Embryonic facial prominence (tissue), 1 donor: Measurements from ENCODE around the gene FRMD6.
"Not testable (repeated sequence)": the region's sequence is repeated elsewhere in the genome, so short reads cannot be mapped to it uniquely, and the experiment has no call there.

Source experiments
- DNase-seq: peaks from one replicate; pipeline ENCODE4 v3.0.0-alpha.2; 2016; ENCODE audit errors: extremely low spot score

FRMD6 gene

DNA sequence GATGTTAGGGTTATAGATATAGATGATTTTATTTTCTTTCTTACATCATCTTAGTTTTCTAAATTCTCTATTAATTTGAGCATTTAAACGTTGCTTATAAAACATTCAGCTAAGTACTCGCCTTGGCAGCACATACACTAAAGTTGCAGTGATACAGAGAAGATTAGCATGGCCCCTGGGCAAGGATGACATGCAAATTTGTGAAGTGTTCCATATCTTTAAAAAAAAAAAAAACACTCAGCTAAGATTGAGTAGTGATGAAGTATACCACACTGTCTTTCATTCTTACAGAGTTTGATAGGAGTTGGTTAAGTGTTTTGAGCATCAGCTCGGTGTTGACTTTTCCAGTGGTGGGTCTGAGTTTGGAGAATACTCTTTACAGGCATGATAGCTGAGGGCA lies 72.3 kb downstream of the FRMD6 start:
- no peak for DNase-seq

DNA sequence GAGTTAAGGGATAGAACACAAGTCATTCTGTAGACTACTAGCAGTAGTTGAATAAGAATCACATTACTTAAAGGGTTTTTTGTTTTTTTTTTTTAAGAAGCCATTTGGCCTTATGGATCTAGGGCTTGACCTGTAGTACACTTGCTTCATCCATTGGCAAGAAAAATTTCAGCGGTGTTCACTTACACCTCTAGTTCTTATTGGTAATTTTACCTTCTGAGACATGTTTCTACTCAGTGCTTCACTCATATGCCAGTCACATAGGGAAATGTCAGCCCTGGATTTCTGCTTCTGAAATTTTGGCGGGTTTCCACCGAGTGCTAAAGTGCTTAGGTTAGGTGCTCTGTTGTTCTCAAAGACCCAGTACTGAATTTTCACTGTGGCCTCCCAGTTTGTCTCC lies 72.9 kb downstream of the FRMD6 start:
- no peak for DNase-seq

DNA sequence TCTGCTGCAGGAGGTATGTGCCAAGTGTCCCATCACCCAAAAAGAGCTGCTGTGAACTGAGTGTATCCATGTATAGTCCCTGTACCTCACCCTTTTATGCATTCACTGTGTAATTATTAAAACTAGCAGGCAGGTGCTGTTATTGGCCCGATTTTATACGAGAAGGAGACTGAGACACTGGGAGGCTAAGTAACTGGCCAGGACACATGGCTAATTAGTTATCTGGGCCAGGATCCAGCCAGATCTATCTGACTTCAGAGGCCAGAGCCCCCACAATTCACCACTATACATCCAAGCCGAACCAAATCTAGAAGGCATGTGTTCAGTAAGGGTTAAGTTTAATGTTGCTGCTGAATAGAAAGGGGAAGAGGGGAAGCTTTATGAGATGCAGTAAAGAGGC lies 73.4 kb downstream of the FRMD6 start:
- no peak for DNase-seq

GRCh38 chr14:51726166-51726899 lies 74.6 kb downstream of the FRMD6 start:
- no peak for DNase-seq

GRCh38 chr14:51727526-51727925 lies 75.8 kb downstream of the FRMD6 start:
- no peak for DNase-seq

DNA sequence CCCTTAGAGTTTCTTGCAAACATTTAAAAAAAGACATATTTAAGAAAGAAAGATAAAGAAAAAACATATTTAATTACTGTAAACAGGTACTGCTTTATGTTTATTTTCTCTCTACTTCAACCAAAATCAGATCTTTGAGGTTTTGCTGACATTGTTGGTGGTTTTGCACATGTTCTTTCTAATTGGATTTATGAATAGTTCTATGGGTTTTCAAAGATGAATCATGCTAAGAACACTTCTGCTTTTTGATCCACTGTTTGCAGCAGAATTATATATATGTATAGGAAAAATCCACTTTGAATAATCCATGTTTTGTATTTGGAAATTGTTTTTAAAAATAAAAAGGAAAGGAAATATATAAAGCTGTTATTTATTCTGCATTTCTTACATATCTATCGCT lies 78.4 kb downstream of the FRMD6 start:
- DNase-seq: no peak

DNA sequence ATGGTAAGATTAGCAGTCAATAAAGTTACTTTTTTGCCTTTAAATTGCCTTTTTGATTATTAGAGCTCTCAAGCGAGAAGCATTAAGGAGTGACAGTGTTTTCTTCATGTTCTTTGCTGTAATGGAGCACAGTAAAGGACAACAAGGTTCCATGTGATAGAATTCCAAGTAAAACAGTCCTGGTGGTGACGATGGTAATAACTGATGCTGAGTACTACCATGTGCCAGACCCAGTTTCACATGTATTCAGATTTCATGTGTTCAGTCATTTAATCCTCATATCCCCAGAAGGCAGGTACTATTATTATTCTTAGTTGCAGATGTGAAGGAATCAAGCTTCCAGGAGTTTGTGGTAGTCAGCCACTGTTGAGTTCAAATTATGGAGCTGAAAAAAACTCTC lies 79.0 kb downstream of the FRMD6 start:
- DNase-seq: no peak

DNA sequence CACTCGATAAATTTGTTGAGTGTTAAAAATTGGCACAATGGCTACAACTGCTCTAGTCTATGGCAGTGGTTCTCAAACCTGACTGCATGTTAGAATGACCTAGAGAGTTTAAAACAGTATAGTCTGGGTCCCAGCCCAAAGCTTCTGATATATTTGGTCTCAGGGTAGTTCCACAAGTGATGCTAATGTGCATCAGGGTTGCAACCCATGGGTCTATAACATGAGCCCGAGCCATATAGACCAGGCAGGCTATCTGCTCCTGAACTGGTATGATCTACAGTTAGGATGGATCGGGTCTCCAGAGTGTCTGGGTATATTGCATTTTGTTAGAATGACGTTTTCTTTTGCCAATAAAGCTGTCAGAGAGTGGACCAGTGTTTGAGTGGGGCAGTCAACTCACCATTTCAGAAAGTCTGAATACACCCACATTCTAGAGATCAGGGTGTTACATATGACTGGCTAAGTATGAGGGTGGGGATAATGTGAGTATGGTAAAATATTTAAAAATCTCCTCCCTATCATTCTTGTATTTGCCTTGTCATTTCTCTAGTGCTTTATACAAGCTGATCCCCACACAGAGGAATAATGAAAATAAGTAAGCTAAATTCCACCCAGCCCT lies 80.9 kb downstream of the FRMD6 start:
- DNase-seq: no peak

DNA sequence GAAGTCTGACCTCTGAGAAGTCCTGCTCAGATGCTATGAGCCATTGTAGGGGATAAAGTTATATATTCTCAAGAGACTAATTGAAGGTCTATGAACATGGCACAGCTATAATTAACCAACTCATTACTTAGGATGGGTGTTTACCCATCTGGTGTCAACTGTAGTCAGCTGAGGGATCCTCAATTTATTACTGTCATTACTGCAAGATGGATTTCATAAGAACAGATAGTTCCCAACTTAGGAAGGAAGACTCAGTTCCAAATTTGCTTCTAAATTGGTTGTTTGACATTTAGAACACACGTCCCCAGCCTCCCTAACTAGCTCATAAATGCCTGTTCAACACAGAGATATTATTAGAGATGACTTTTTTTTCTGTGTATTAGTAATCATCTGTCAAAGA lies 81.4 kb downstream of the FRMD6 start:
- no peak for DNase-seq

GRCh38 chr14:51735851-51736250 lies 84.1 kb downstream of the FRMD6 start:
- no peak for DNase-seq

DNA sequence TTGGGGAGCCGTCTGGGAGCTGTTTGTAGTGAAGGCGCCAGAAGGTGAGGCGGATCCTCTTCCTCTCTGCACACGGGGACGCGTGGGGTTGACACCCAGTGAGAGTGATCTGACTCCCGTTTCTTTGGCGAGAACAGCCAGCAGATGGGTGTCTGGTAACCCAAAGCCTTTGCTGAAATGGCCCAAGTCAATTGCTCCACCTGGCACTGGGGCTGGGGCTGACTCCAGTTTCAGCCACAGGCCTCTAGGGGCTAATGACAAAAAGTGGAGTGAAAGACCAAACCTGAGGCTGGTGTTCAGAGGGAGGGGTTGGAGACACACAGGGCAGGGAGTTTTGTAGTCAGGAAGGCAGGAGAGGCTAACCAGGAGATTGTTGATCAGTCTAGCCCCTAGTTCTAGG lies 87.0 kb downstream of the FRMD6 start:
- DNase-seq: no peak

GRCh38 chr14:51743588-51744000 lies 91.9 kb downstream of the FRMD6 start:
- no peak for DNase-seq

GRCh38 chr14:51744372-51745130 lies 92.8 kb downstream of the FRMD6 start:
- DNase-seq: no peak

DNA sequence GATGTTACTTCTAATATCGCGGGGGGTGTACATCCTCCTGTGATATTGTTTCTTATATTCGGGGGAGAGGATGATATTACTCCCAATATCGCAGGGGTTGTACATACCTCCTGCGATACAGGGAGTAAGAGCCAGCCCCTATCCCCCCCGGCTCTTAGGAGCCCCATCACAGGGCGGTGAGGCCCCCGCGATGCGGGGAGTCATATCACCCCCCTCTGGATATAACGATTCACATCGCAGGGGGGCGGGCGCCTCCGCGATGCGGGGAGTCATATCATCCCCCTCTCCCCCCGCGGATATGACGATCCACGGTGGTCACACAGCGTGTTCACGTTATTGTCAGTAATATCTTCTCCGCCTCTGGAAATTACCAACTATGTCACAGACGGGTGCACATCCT lies 95.1 kb downstream of the FRMD6 start:
- DNase-seq: not testable (repeated sequence)

GRCh38 chr14:51750542-51750941 lies 98.8 kb downstream of the FRMD6 start:
- no peak for DNase-seq

- not testable (repeated sequence) for DNase-seq
Measured at GRCh38 chr14:51751611-51752345, 100.1 kb downstream of the FRMD6 start.

GRCh38 chr14:51757756-51758155 lies 106.0 kb downstream of the FRMD6 start:
- not testable (repeated sequence) for DNase-seq

DNA sequence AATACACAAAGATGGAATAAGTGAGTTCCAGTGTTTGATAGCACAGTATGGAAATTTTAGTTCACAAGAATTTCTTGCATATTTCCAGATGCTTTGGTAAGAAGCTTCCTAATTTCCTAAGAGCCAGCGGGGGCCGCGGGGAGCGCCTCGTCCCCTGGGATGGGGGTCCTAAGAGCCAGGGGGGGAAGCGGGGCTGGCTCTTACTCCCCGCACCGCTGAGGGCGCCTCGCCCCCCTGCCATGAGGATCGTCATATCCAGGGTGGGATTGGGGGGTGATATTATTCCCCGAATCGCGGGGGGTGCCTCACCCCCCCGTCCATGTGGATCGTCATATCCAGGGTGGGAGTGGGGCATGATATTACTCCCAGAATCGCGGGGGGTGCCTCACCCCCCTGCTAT lies 108.2 kb downstream of the FRMD6 start:
- no peak for DNase-seq

DNA sequence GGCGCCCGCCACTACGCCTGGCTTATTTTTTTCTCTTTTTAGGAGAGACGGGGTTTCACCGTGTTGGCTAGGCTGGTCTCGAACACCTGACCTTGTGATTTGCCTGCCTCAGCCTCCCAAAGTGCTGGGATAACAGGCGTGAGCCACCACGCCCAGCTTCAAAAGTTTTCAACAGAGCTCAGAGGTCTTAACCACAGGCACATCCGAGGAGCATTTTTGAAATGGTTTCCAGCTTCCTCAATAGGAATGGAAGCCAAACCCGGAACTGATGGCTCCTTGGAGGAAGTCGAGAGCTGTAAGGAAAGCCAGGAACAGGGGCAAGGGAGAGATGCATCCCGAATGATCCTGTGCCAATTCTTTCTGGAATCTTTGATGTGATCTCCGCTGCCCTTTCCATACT lies 114.0 kb downstream of the FRMD6 start:
- DNase-seq: not testable (repeated sequence)

- not testable (repeated sequence) for DNase-seq
Measured at GRCh38 chr14:51766586-51766985, 114.9 kb downstream of the FRMD6 start.

GRCh38 chr14:51769261-51769660 lies 117.6 kb downstream of the FRMD6 start:
- not testable (repeated sequence) for DNase-seq

- no peak for DNase-seq
Measured at GRCh38 chr14:51774209-51774608, 122.5 kb downstream of the FRMD6 start.
